K562 (cell line): ENCODE data around the gene ZAP70. TPM values are rescaled to one million over a fixed set of nuclear protein-coding genes. Genes with fewer than 3 reads are reported as not detected.
A peak's percentile ranks its signal among the peaks of the same experiment; 100 is the strongest.

ENCODE experiments used
- ARID1B ChIP-seq: fragments of 450-650 bp; IDR thresholded peaks from 2 replicates; pipeline ENCODE4 v1.6.1; 2016; ENCODE audit warnings: antibody characterized with exemption, mild to moderate bottlenecking, inconsistent platforms
- ATF6 ChIP-seq: sonication (generic); formaldehyde crosslinking; IDR thresholded peaks from 2 replicates; pipeline ENCODE4 v1.4.0; 2020; ENCODE audit warnings: mild to moderate bottlenecking, missing genetic modification reagents
- CREB3 ChIP-seq: fragments of 450-650 bp; conservative IDR thresholded peaks from 2 replicates; pipeline ENCODE4 v1.6.1; 2016; ENCODE audit warnings: missing genetic modification characterization, low read depth, mild to moderate bottlenecking, missing compliant biosample characterization, moderate library complexity
- FOXJ3 ChIP-seq: sonication (generic); formaldehyde crosslinking; IDR thresholded peaks from 2 replicates; pipeline ENCODE4 v1.4.0; 2020; ENCODE audit warnings: mild to moderate bottlenecking, missing genetic modification reagents
- FUS ChIP-seq: fragments of 200-400 bp; formaldehyde crosslinking; optimal IDR thresholded peaks from 2 replicates; pipeline ENCODE3; 2017; ENCODE audit warnings: low read depth, low read length
- HNRNPH1 ChIP-seq: fragments of 200-400 bp; formaldehyde crosslinking; optimal IDR thresholded peaks from 2 replicates; pipeline ENCODE3; 2017; ENCODE audit warnings: low read depth, mild to moderate bottlenecking, low read length, moderate library complexity
- HOMEZ ChIP-seq: fragments of 250-450 bp; sonication (Bioruptor Pico); IDR thresholded peaks from 2 replicates; pipeline ENCODE4 v1.4.0; 2020; ENCODE audit warnings: mild to moderate bottlenecking, moderate library complexity
- MAX ChIP-seq: sonication (generic); formaldehyde crosslinking; IDR thresholded peaks from 2 replicates; pipeline ENCODE4 v1.9.0; 2022; ENCODE audit warnings: mild to moderate bottlenecking, missing genetic modification reagents
- MCM3 ChIP-seq: fragments of 450-650 bp; IDR thresholded peaks from 2 replicates; pipeline ENCODE4 v1.6.1; 2016
- MNT ChIP-seq, 2 experiments: fragments of 450-650 bp; conservative IDR thresholded peaks; 2 replicates each; pipeline ENCODE4 v1.6.1; 2017; ENCODE audit warnings: mild to moderate bottlenecking in 2 of 2, moderate library complexity in 2 of 2
- NFYB ChIP-seq: IDR thresholded peaks from 2 replicates; pipeline ENCODE4 v1.6.1; 2011; ENCODE audit warnings: mild to moderate bottlenecking, moderate library complexity; ENCODE audit not compliant: insufficient read length; ENCODE audit errors: extremely low read depth
- RCOR1 ChIP-seq, 2 experiments: IDR thresholded peaks; 2 replicates each; pipeline ENCODE4 v1.6.1; 2012; ENCODE audit warnings: low read depth in 2 of 2, low read length in 2 of 2, borderline replicate concordance in 1 of 2, improper control_type of control experiment in 1 of 2
- TARDBP ChIP-seq: fragments of 450-650 bp; IDR thresholded peaks from 2 replicates; pipeline ENCODE4 v1.6.1; 2016
- YBX1 ChIP-seq: fragments of 450-650 bp; IDR thresholded peaks from 2 replicates; pipeline ENCODE4 v1.7.1; 2016; ENCODE audit warnings: mild to moderate bottlenecking
- ZBTB34 ChIP-seq: fragments of 250-450 bp; sonication (Bioruptor Pico); IDR thresholded peaks from 2 replicates; pipeline ENCODE4 v1.8.0; 2021; ENCODE audit warnings: mild to moderate bottlenecking, moderate library complexity
- ZEB2 ChIP-seq: fragments of 450-650 bp; IDR thresholded peaks from 2 replicates; pipeline ENCODE4 v1.6.1; 2016
- ZKSCAN8 ChIP-seq: fragments of 200-800 bp; sonication (Bioruptor generic); IDR thresholded peaks from 2 replicates; pipeline ENCODE4 v1.6.1; 2016; ENCODE audit warnings: missing genetic modification characterization, missing compliant biosample characterization
- ZNF24 ChIP-seq: fragments of 450-650 bp; IDR thresholded peaks from 2 replicates; pipeline ENCODE4 v1.6.1; 2016
- polyA plus RNA-seq, 8 experiments: library from polyadenylated mRNA; depleted of rRNA in 4 of 8; stranded (reverse) in 5 of 8; unstranded in 3 of 8; fragments of >200 nt; fragmentation: Nextera tagmentation in 2 of 8; fragmentation: Illumina TruSeq in 1 of 8; extraction: Ambion mirVana in 2 of 8; extraction: Trizol in 1 of 8; gene quantifications; 2 replicates each; pipeline versions ENCODE4 v1.2.1 to v1.2.3, GENCODE V29; 2011 to 2014; ENCODE audit warnings: inconsistent platforms in 1 of 8, missing spikeins in 1 of 8
- total RNA-seq, 7 experiments: library from RNA; depleted of rRNA in 6 of 7; stranded (reverse); fragments of >200 nt in 6 of 7; fragmentation: Illumina TruSeq in 2 of 7; extraction: Trizol in 2 of 7; gene quantifications; 2 replicates each; pipeline versions ENCODE4 v1.2.1 to v1.2.3, GENCODE V29; 2011 to 2021; ENCODE audit warnings: low replicate concordance in 1 of 7

The ZAP70 gene
- total and polyA plus RNA-seq, 9 of the 15 experiments (the other 6 are each of a cell fraction or from before 2014, with no cell fraction given) = 0.06 to 0.80 (median 0.21) TPM; not detected in 1

GRCh38 chr2:97699765-97700444 lies 13.5 kb upstream of the ZAP70 start (continued):
- TF ChIP-seq CREB3 (no peak), MNT (conservative IDR thresholded peaks at IDR 0.05) (peak in 1 of 2 experiments; percentile 46; a peak in 2 of 4 replicates), HNRNPH1 (no peak), MCM3 (no peak), HOMEZ (CRISPR knock-in tag) (no peak), FOXJ3 (CRISPR knock-in tag) (no peak), ZEB2 (no peak), MAX (CRISPR knock-in tag) (peak; percentile 92), ZBTB34 (CRISPR knock-in tag) (no peak), ARID1B (no peak), NFYB (no peak), ATF6 (CRISPR knock-in tag) (no peak), FUS (no peak), YBX1 (no peak), RCOR1 (IDR thresholded peaks at IDR 0.05; ENCODE audit: borderline replicate concordance in 1 of 2, low read depth in 2 of 2, low read length in 2 of 2) (0 out of 4 replicates have a peak, but pooled peaks of 1 of the 2 experiments have one; percentile 35), ZNF24 (no peak), ZKSCAN8 (CRISPR knock-in tag) (no peak), TARDBP (no peak)
